Endothelial cell of umbilical vein (primary cell): Measurements from ENCODE around the gene CYB5R4.

Experiments
- CTCF ChIP-seq, 2 donors: IDR thresholded peaks; 1 replicate in 1 of 2; 2 replicates in 1 of 2; pipeline ENCODE4 v1.5.1; 2011; ENCODE audit warnings: low read length in 2 of 2, mild to moderate bottlenecking in 2 of 2, moderate library complexity in 2 of 2, control low read depth in 1 of 2, inconsistent platforms in 1 of 2, low read depth in 1 of 2; ENCODE audit not compliant: insufficient read depth in 1 of 2; ENCODE audit errors: extremely low read depth in 1 of 2
- EZH2 ChIP-seq: IDR thresholded peaks from 2 replicates; pipeline ENCODE4 v1.6.1; 2012; ENCODE audit warnings: borderline replicate concordance, low read depth, mild to moderate bottlenecking, moderate library complexity, low read length, inconsistent platforms; ENCODE audit not compliant: severe bottlenecking
- MAX ChIP-seq: IDR thresholded peaks from 2 replicates; pipeline ENCODE4 v1.6.1; 2011; ENCODE audit not compliant: insufficient read depth, insufficient read length

GRCh38 chr6:83844170-83844569 is 15.3 kb upstream of the CYB5R4 start:
- TF ChIP-seq CTCF (IDR thresholded peaks at IDR 0.05; ENCODE audit: extremely low read depth in 1 of 2, insufficient read depth in 1 of 2, low read depth in 1 of 2, low read length in 2 of 2): no peak
- TF ChIP-seq MAX: no peak
- no peak for TF ChIP-seq EZH2
